OCI-LY3 (cell line): ENCODE measurements around the gene TLL2.

Source experiments
- CTCF ChIP-seq: fragments of 200-600, 300-600 bp; sonication (generic); IDR thresholded peaks from 2 replicates; pipeline ENCODE4 v1.5.1; 2014; ENCODE audit warnings: antibody characterized with exemption, low read length, low read depth
- EZH2phosphoT487 ChIP-seq: fragments of 200-600 bp; shearing (Covaris generic); IDR thresholded peaks from 2 replicates; pipeline ENCODE4 v1.6.1; 2018; ENCODE audit warnings: antibody characterized with exemption, mixed run types, low read depth

- TF ChIP-seq CTCF (no peak), EZH2phosphoT487 (no peak)
Measured at GRCh38 chr10:96374004-96374403, 139.7 kb downstream of the TLL2 start.
